ENCODE data around the gene URB2. TPM values are rescaled to one million over a fixed set of nuclear protein-coding genes. Genes with fewer than 3 reads are reported as not detected.

URB2 gene
- total and polyA plus RNA-seq, 7 experiments from 2014 or later: 5.6 to 18.2 (median 10.3) TPM

DNA sequence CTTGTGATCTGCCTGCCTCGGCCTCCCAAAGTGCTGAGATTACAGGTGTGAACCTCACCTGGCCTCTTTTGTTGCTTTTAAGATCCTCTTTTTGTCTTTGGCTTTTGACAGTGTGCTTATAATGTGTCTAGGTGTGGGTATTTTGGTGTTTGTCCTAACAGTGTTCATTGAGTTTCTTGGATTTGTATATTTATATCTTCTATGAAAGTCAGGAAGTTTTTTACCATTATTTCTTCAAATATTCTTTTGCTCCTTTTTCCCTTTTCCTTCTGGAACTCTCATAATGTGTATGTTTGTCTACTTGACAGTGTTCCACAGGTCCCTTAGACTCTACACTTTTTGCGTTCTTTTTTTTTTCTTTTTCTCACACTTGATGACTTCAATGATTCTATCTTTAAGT, 59.1 kb downstream of the URB2 start:
- POLR2A ChIA-PET: no interaction called here
- no peak for ATAC-seq
- intact Hi-C loops (cut with micrococcal nuclease): no loop called here

GRCh38 chr1:229689273-229689672, 63.2 kb downstream of the URB2 start:
- Mint-ChIP-seq H3K27ac (peak overlapping the region in 2 of 9 donors; percentile 47 to 73), H3K4me3 (peak overlapping the region in 2 of 10 donors; percentile 9 to 10), H3K27me3 (peaks cover 0 to 21% (median 2%) of the 10 kb centered on the region in 5 donors), H3K9me3 (peaks cover 0 to 26% (median 13%) of the 10 kb centered on the region in 11 donors), H3K4me1 (peaks cover 0 to 30% (median 23%) of the 10 kb centered on the region in 7 donors), H3K36me3 (peaks cover 0 to 18% (median 3%) of the 10 kb centered on the region in 5 donors)
- H3K4me3 ChIP-seq (ENCODE audit: low read length): no peak overlapping the region
- intact Hi-C loops (cut with micrococcal nuclease): no loop called here
- ChIA-PET POLR2A (no interaction called here), CTCF (interaction anchor here (0.6 kb wide), 1 partner anchor 13 kb away, joined by 3 read pairs; no protein-coding TSS in a partner anchor)
- no peaks in the 10 kb centered on the region for H3K27me3 ChIP-seq (ENCODE audit: control insufficient read depth in 2 of 2, insufficient read depth in 2 of 2, low read length in 2 of 2)
- H3K27ac ChIP-seq (ENCODE audit: low read depth, low read length): no peak overlapping the region
- no peaks in the 10 kb centered on the region for H3K9me3 ChIP-seq (ENCODE audit: control insufficient read depth in 2 of 3, low read length in 3 of 3)
- ATAC-seq: peak; percentile 36
- peak in 1 of 9 donors; percentile 40 for DNase-seq
- no peaks in the 10 kb centered on the region for H3K4me1 ChIP-seq (ENCODE audit: control insufficient read depth in 2 of 2, insufficient read depth in 2 of 2, low read length in 2 of 2)
- H3K36me3 ChIP-seq (ENCODE audit: control insufficient read depth in 2 of 3, insufficient read depth in 3 of 3, low read length in 3 of 3): no peaks in the 10 kb centered on the region

More for the DNA sequence above, 59.1 kb downstream of the URB2 start:
- Histone ChIP-seq H3K9me3 (ENCODE audit: control insufficient read depth in 2 of 3, low read length in 3 of 3) (no peaks in the 10 kb centered on the region), H3K36me3 (ENCODE audit: control insufficient read depth in 2 of 3, insufficient read depth in 3 of 3, low read length in 3 of 3) (no peaks in the 10 kb centered on the region), H3K4me1 (ENCODE audit: control insufficient read depth in 2 of 2, insufficient read depth in 2 of 2, low read length in 2 of 2) (no peaks in the 10 kb centered on the region), H3K27me3 (ENCODE audit: control insufficient read depth in 2 of 2, insufficient read depth in 2 of 2, low read length in 2 of 2) (no peaks in the 10 kb centered on the region), H3K4me3 (ENCODE audit: low read length) (no peak overlapping the region), H3K27ac (ENCODE audit: low read depth, low read length) (no peak overlapping the region)
- Mint-ChIP-seq H3K9me3 (peaks cover 0 to 36% (median 13%) of the 10 kb centered on the region in 11 donors), H3K27me3 (peaks cover 0 to 16% (median 0%) of the 10 kb centered on the region in 5 donors), H3K27ac (no peak overlapping the region), H3K4me1 (peaks cover 0 to 5% (median 0%) of the 10 kb centered on the region in 7 donors), H3K36me3 (peaks cover 0 to 18% (median 3%) of the 10 kb centered on the region in 5 donors), H3K4me3 (no peak overlapping the region)
- DNase-seq: no peak
- CTCF ChIA-PET: no interaction called here

DNA sequence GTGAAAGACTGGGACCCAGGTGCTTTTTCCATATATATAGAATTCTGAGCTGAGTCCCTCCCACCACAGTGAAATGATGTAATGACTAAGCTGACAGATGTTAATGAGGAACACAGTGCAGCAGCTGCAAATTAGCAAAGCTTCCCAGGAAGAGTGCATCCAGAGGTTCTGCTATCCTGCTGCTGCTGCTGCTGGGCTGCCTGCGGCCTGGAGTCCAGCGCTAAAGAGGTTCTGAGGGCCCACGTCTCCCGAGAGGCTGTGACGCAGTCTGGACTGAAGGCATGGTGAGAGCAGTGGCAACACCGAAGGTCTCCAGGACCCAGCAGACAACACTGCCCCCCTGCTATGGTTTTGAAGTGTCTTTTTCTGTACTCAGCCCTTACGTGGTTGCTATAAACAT, 63.9 kb downstream of the URB2 start:
- ChIA-PET POLR2A (no interaction called here), CTCF (no interaction called here)
- Histone ChIP-seq H3K27me3 (ENCODE audit: control insufficient read depth in 2 of 2, insufficient read depth in 2 of 2, low read length in 2 of 2) (no peaks in the 10 kb centered on the region), H3K4me3 (ENCODE audit: low read length) (no peak overlapping the region), H3K36me3 (ENCODE audit: control insufficient read depth in 2 of 3, insufficient read depth in 3 of 3, low read length in 3 of 3) (no peaks in the 10 kb centered on the region), H3K27ac (ENCODE audit: low read depth, low read length) (no peak overlapping the region), H3K9me3 (ENCODE audit: control insufficient read depth in 2 of 3, low read length in 3 of 3) (no peaks in the 10 kb centered on the region), H3K4me1 (ENCODE audit: control insufficient read depth in 2 of 2, insufficient read depth in 2 of 2, low read length in 2 of 2) (no peaks in the 10 kb centered on the region)
- intact Hi-C loops (cut with micrococcal nuclease): no loop called here
- peaks cover 0 to 20% (median 13%) of the 10 kb centered on the region in 11 donors for H3K9me3 Mint-ChIP-seq
- H3K4me1 Mint-ChIP-seq: peaks cover 0 to 30% (median 23%) of the 10 kb centered on the region in 7 donors
- no peak overlapping the region for H3K27ac Mint-ChIP-seq
- ATAC-seq (no peak), DNase-seq (no peak)
- peaks cover 0 to 23% (median 4%) of the 10 kb centered on the region in 5 donors for H3K27me3 Mint-ChIP-seq
- peaks cover 0 to 17% (median 3%) of the 10 kb centered on the region in 5 donors for H3K36me3 Mint-ChIP-seq
- no peak overlapping the region for H3K4me3 Mint-ChIP-seq

GRCh38 chr1:229690662-229691061, 64.6 kb downstream of the URB2 start:
- Mint-ChIP-seq H3K9me3 (peaks cover 0 to 12% (median 6%) of the 10 kb centered on the region in 11 donors), H3K36me3 (peaks cover 0 to 10% (median 2%) of the 10 kb centered on the region in 5 donors), H3K4me1 (peaks cover 0 to 30% (median 23%) of the 10 kb centered on the region in 7 donors), H3K4me3 (no peak overlapping the region), H3K27me3 (peaks cover 0 to 18% (median 4%) of the 10 kb centered on the region in 5 donors), H3K27ac (peak overlapping the region in 1 of 9 donors; percentile 20)
- no peak for DNase-seq
- Histone ChIP-seq H3K4me1 (ENCODE audit: control insufficient read depth in 2 of 2, insufficient read depth in 2 of 2, low read length in 2 of 2) (no peaks in the 10 kb centered on the region), H3K9me3 (ENCODE audit: control insufficient read depth in 2 of 3, low read length in 3 of 3) (no peaks in the 10 kb centered on the region), H3K27ac (ENCODE audit: low read depth, low read length) (no peak overlapping the region), H3K27me3 (ENCODE audit: control insufficient read depth in 2 of 2, insufficient read depth in 2 of 2, low read length in 2 of 2) (no peaks in the 10 kb centered on the region), H3K36me3 (ENCODE audit: control insufficient read depth in 2 of 3, insufficient read depth in 3 of 3, low read length in 3 of 3) (no peaks in the 10 kb centered on the region), H3K4me3 (ENCODE audit: low read length) (no peak overlapping the region)
- CTCF ChIA-PET: no interaction called here
- no peak for ATAC-seq
- intact Hi-C loops (cut with micrococcal nuclease): no loop called here
- POLR2A ChIA-PET: no interaction called here

GRCh38 chr1:229691362-229691761, 65.3 kb downstream of the URB2 start:
- H3K4me3 Mint-ChIP-seq: no peak overlapping the region
- ATAC-seq: no peak
- no peaks in the 10 kb centered on the region for H3K27me3 ChIP-seq (ENCODE audit: control insufficient read depth in 2 of 2, insufficient read depth in 2 of 2, low read length in 2 of 2)
- ChIA-PET POLR2A (no interaction called here), CTCF (no interaction called here)
- peak overlapping the region in 4 of 9 donors; percentile 14 to 63 (median 41) for H3K27ac Mint-ChIP-seq
- no peaks in the 10 kb centered on the region for H3K4me1 ChIP-seq (ENCODE audit: control insufficient read depth in 2 of 2, insufficient read depth in 2 of 2, low read length in 2 of 2)
- H3K36me3 Mint-ChIP-seq: peaks cover 0 to 3% (median 0%) of the 10 kb centered on the region in 5 donors
- no peak for DNase-seq
- H3K4me3 ChIP-seq (ENCODE audit: low read length): no peak overlapping the region
- intact Hi-C loops (cut with micrococcal nuclease): no loop called here
- H3K9me3 ChIP-seq (ENCODE audit: control insufficient read depth in 2 of 3, low read length in 3 of 3): no peaks in the 10 kb centered on the region
- H3K9me3 Mint-ChIP-seq: peaks cover 0 to 5% (median 0%) of the 10 kb centered on the region in 11 donors
- H3K4me1 Mint-ChIP-seq: peaks cover 0 to 30% (median 23%) of the 10 kb centered on the region in 7 donors
- H3K36me3 ChIP-seq (ENCODE audit: control insufficient read depth in 2 of 3, insufficient read depth in 3 of 3, low read length in 3 of 3): no peaks in the 10 kb centered on the region
- no peak overlapping the region for H3K27ac ChIP-seq (ENCODE audit: low read depth, low read length)
- peaks cover 0 to 12% (median 6%) of the 10 kb centered on the region in 5 donors for H3K27me3 Mint-ChIP-seq

DNA sequence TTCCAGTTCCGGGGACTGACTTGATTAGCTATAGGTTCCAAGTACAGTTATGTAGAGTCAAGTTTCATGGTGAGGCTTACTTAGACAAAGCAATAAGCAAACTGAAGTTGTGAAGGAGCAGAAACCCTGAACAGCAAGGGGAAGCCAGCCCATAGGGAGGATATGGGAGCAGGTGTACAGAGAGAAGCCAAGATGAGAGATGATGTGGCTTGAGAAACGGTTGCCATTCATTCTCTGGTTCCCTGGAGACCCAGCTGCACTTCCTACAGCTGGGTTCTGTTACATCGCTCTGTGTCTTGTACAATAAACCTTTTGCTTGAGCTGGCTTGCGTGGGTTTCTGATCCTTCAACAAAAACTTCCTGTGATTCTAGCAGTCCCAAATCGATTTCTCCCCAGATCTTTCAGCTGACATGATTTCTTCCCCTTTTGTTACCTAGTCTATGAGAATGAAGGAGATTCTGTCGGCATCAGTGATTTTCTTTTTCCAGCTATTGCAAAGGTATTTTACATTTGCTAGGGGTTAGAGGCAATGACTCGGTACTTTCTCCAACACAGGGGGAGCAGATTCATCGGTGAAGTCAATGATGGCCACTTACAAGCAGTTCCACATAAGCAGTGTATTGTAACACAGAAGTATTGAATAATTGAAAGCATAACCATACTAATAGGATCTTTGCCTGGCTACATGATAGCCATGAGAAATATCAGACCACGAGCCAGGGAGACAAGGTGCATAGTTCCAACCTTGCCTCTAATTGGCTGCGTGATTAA, 67.3 kb downstream of the URB2 start:
- Mint-ChIP-seq H3K9me3 (no peaks in the 10 kb centered on the region), H3K27ac (no peak overlapping the region), H3K36me3 (no peaks in the 10 kb centered on the region), H3K27me3 (peaks cover 0 to 17% (median 12%) of the 10 kb centered on the region in 5 donors), H3K4me3 (peak overlapping the region in 1 of 10 donors; percentile 36), H3K4me1 (peaks cover 0 to 30% (median 23%) of the 10 kb centered on the region in 7 donors)
- intact Hi-C loops (cut with micrococcal nuclease): no loop called here
- Histone ChIP-seq H3K27ac (ENCODE audit: low read depth, low read length) (no peak overlapping the region), H3K4me3 (ENCODE audit: low read length) (no peak overlapping the region), H3K4me1 (ENCODE audit: control insufficient read depth in 2 of 2, insufficient read depth in 2 of 2, low read length in 2 of 2) (no peaks in the 10 kb centered on the region), H3K9me3 (ENCODE audit: control insufficient read depth in 2 of 3, low read length in 3 of 3) (no peaks in the 10 kb centered on the region), H3K27me3 (ENCODE audit: control insufficient read depth in 2 of 2, insufficient read depth in 2 of 2, low read length in 2 of 2) (no peaks in the 10 kb centered on the region), H3K36me3 (ENCODE audit: control insufficient read depth in 2 of 3, insufficient read depth in 3 of 3, low read length in 3 of 3) (no peaks in the 10 kb centered on the region)
- ChIA-PET POLR2A (no interaction called here), CTCF (no interaction called here)
- DNase-seq (no peak), ATAC-seq (no peak)

Data from naive thymus-derived CD4-positive, alpha-beta T cell (primary cell).